Nephron progenitor cell (in vitro differentiated cells): ENCODE data around the gene SDK1.
A peak's percentile ranks its signal among the peaks of the same experiment; 100 is the strongest.

Source experiments
- DNase-seq: peaks from one replicate; pipeline ENCODE4 v3.0.0; 2021
- H3K27ac Mint-ChIP-seq: 2 replicates; pipeline ENCODE4 v1.8.0; 2021; ENCODE audit warnings: mild to moderate bottlenecking, moderate library complexity, mixed read lengths
- H3K27me3 Mint-ChIP-seq: 2 replicates; pipeline ENCODE4 v1.8.0; 2021; ENCODE audit warnings: mild to moderate bottlenecking, low read depth, mixed read lengths; ENCODE audit not compliant: poor library complexity
- H3K36me3 Mint-ChIP-seq: 2 replicates; pipeline ENCODE4 v1.8.0; 2021; ENCODE audit warnings: low read depth, mixed read lengths
- H3K4me1 Mint-ChIP-seq: 2 replicates; pipeline ENCODE4 v1.8.0; 2021; ENCODE audit warnings: mixed read lengths
- H3K4me3 Mint-ChIP-seq: 2 replicates; pipeline ENCODE4 v1.8.0; 2021; ENCODE audit warnings: mild to moderate bottlenecking, moderate library complexity, mixed read lengths
- H3K9me3 Mint-ChIP-seq: 2 replicates; pipeline ENCODE4 v1.8.0; 2021; ENCODE audit warnings: mild to moderate bottlenecking, moderate library complexity, mixed read lengths
- TF ChIP-seq, protein P1 (sequence below): fragments of 200-600 bp; sonication (generic); IDR thresholded peaks from 2 replicates; pipeline ENCODE4 v1.5.0; 2021; ENCODE audit warnings: antibody characterized with exemption

The SDK1 gene

DNA sequence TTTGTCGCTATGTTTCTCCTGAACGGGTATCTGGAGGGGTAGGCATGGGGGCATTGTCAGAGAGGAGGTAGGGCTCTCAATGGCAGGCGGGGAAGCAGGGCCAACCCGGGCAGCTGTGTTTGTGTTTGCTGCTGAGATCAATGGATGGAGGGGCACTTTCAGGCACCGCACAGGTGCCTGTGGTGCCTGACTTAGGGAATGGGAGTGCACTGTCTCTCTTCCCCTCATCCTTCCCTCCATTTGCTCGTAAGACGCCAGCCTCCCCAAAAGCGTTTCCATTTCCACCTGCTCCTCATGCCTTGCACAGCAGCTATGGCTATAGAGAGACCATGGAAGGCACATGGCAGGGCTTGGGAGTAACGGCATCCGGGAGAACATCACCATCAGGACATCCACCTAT is 765.2 kb downstream of the SDK1 start:
- H3K4me3 Mint-ChIP-seq = no peak overlapping the region
- DNase-seq = no peak
- TF ChIP-seq, protein P1, sequence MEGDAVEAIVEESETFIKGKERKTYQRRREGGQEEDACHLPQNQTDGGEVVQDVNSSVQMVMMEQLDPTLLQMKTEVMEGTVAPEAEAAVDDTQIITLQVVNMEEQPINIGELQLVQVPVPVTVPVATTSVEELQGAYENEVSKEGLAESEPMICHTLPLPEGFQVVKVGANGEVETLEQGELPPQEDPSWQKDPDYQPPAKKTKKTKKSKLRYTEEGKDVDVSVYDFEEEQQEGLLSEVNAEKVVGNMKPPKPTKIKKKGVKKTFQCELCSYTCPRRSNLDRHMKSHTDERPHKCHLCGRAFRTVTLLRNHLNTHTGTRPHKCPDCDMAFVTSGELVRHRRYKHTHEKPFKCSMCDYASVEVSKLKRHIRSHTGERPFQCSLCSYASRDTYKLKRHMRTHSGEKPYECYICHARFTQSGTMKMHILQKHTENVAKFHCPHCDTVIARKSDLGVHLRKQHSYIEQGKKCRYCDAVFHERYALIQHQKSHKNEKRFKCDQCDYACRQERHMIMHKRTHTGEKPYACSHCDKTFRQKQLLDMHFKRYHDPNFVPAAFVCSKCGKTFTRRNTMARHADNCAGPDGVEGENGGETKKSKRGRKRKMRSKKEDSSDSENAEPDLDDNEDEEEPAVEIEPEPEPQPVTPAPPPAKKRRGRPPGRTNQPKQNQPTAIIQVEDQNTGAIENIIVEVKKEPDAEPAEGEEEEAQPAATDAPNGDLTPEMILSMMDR = no peak
- H3K9me3 Mint-ChIP-seq = peaks cover 9% of the 10 kb centered on the region
- peaks cover 6% of the 10 kb centered on the region for H3K27me3 Mint-ChIP-seq
- H3K27ac Mint-ChIP-seq = no peak overlapping the region
- H3K4me1 Mint-ChIP-seq = peaks cover 47% of the 10 kb centered on the region
- H3K36me3 Mint-ChIP-seq = no peaks in the 10 kb centered on the region

DNA sequence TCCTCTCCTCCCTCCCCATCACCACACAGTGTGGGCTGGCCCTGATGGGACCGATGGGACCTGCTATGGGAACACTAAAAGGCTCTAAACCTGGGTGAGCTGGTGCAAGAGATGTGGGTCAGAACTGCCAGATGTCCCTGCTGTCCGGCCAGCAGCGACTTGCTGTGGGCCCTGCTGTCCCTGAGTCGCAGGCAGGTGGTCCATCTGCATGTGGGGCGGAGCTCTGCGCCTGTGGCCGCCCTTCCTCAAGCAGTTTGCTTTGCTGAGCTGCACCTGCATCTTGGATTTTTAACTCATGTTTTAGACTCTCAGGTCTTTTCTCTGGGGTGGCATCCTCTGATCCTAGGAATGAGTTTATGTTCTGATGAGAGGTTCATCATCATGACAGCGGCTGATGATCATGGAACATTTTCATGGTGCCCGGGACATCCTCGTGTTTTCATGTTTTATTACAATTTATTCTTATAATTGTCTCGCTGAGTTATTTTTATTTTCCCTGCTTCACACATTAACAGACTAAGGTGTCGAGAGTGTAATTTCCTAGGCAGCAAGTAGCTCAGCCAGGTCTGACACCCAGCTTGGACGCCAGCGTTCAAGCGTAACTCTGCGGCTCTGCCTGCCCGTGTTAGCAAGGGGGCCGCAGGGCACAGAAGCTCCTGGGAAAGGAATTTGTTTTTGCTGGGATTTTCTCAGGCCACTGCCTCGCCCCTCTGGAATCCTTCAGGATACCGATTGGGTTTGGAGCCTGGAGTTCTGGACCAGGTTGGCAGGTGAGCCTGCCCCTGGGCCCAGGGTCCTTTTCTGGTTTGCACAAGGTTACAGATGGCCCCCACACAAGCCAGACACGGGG is 765.8 kb downstream of the SDK1 start:
- peak; percentile 39 for DNase-seq
- peak overlapping the region; percentile 77 for H3K27ac Mint-ChIP-seq

DNA sequence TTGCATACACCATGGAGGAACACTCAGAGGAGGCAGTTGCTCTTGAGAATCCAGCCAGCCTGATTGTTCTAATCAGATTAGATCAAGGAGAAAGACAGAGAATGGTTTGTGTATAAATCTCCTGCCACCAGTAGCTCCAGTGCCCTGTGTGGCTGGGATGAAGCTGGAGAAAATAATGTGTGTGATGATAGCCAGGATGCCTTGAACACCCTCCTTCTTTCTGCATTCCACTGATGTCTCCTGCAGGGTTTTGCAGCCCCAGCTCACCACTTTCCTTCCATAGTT is 766.4 kb downstream of the SDK1 start:
- peak overlapping the region; percentile 77 for H3K27ac Mint-ChIP-seq
- no peak overlapping the region for H3K4me3 Mint-ChIP-seq
- peaks cover 6% of the 10 kb centered on the region for H3K27me3 Mint-ChIP-seq
- DNase-seq = no peak
- H3K4me1 Mint-ChIP-seq = peaks cover 59% of the 10 kb centered on the region
- H3K9me3 Mint-ChIP-seq = peaks cover 5% of the 10 kb centered on the region
- TF ChIP-seq, protein P1 = no peak
- H3K36me3 Mint-ChIP-seq = no peaks in the 10 kb centered on the region

More for the DNA sequence above, 765.8 kb downstream of the SDK1 start:
- TF ChIP-seq, protein P1 = no peak
- H3K4me3 Mint-ChIP-seq = no peak overlapping the region
- H3K9me3 Mint-ChIP-seq = peaks cover 9% of the 10 kb centered on the region
- H3K36me3 Mint-ChIP-seq = no peaks in the 10 kb centered on the region
- peaks cover 6% of the 10 kb centered on the region for H3K27me3 Mint-ChIP-seq
- H3K4me1 Mint-ChIP-seq = peaks cover 54% of the 10 kb centered on the region

DNA sequence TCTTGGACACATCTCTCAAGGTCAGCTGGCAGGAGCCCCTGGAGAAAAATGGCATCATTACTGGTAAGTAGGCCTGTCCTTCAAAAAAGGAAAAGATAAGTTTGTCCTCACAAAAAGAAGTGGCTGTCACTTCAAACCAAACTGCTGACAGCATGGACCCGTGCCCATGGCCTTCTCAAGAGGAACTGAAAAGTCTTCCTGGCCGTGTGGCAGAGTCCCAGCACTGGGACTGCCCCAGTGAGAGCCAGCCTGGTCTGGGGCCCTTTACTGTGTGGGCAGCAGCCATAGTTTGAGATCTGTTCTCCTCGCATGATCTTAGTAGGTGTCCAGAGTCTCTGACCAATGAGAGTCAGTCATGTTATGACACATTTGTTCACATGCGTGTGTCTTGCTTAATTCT is 766.8 kb downstream of the SDK1 start:
- no peaks in the 10 kb centered on the region for H3K36me3 Mint-ChIP-seq
- H3K4me3 Mint-ChIP-seq = no peak overlapping the region
- TF ChIP-seq, protein P1 = no peak
- peak overlapping the region; percentile 77 for H3K27ac Mint-ChIP-seq
- H3K27me3 Mint-ChIP-seq = peaks cover 6% of the 10 kb centered on the region
- peaks cover under 1% of the 10 kb centered on the region for H3K9me3 Mint-ChIP-seq
- no peak for DNase-seq
- H3K4me1 Mint-ChIP-seq = peaks cover 64% of the 10 kb centered on the region

DNA sequence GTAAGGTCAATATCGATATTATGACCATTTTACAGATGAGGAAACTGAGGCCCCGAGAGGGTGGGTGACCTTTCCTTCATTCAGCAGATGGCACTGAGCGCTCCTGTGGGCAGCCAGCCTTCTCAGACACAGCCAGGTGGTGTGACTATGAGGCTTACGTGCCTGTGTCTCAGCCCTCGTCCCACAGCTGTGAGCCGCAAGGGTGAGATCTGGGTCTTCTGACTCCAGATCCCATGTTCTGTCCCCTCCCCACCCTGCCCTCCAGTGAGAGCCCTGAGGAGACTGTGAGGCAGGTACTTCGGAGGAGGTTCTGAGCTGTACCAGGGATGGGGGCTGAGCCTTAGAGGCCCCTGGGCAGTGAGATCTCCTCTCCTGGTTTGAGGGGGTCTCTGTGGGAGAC is 767.2 kb downstream of the SDK1 start:
- Mint-ChIP-seq H3K9me3 (no peaks in the 10 kb centered on the region), H3K27ac (no peak overlapping the region), H3K36me3 (no peaks in the 10 kb centered on the region), H3K27me3 (peaks cover 5% of the 10 kb centered on the region), H3K4me3 (no peak overlapping the region), H3K4me1 (peaks cover 68% of the 10 kb centered on the region)
- TF ChIP-seq, protein P1 = no peak
- no peak for DNase-seq
